DOHH2 (cell line): ENCODE results near the gene GIGYF2.

ENCODE experiments used
- CTCF ChIP-seq: fragments of 200-600 bp; sonication (generic); IDR thresholded peaks from one replicate; pipeline ENCODE4 v1.5.1; 2014; ENCODE audit warnings: antibody characterized with exemption, mild to moderate bottlenecking, low read depth, low read length; ENCODE audit not compliant: poor library complexity, severe bottlenecking
- EZH2phosphoT487 ChIP-seq: fragments of 200-600 bp; sonication (generic); IDR thresholded peaks from 2 replicates; pipeline ENCODE4 v1.6.1; 2017; ENCODE audit warnings: borderline replicate concordance, mild to moderate bottlenecking, antibody characterized with exemption, low read length, moderate library complexity, mixed read lengths

- TF ChIP-seq CTCF (no peak), EZH2phosphoT487 (no peak)
Measured at GRCh38 chr2:232889876-232890401, 192.8 kb downstream of the GIGYF2 start.
